Hematopoietic multipotent progenitor cell treated with erythropoietin and hydrocortisone succinate and interleukin-3 and kit ligand, for 4 days (in vitro differentiated cells): ENCODE results near the gene MPP2.
"Not testable (repeated sequence)": the region's sequence is repeated elsewhere in the genome, so short reads cannot be mapped to it uniquely, and the experiment has no call there.

Experiments used
- DNase-seq: peaks from one replicate; pipeline ENCODE4 v3.0.0-alpha.2; 2015

MPP2 gene, protein sequence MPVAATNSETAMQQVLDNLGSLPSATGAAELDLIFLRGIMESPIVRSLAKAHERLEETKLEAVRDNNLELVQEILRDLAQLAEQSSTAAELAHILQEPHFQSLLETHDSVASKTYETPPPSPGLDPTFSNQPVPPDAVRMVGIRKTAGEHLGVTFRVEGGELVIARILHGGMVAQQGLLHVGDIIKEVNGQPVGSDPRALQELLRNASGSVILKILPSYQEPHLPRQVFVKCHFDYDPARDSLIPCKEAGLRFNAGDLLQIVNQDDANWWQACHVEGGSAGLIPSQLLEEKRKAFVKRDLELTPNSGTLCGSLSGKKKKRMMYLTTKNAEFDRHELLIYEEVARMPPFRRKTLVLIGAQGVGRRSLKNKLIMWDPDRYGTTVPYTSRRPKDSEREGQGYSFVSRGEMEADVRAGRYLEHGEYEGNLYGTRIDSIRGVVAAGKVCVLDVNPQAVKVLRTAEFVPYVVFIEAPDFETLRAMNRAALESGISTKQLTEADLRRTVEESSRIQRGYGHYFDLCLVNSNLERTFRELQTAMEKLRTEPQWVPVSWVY

DNA sequence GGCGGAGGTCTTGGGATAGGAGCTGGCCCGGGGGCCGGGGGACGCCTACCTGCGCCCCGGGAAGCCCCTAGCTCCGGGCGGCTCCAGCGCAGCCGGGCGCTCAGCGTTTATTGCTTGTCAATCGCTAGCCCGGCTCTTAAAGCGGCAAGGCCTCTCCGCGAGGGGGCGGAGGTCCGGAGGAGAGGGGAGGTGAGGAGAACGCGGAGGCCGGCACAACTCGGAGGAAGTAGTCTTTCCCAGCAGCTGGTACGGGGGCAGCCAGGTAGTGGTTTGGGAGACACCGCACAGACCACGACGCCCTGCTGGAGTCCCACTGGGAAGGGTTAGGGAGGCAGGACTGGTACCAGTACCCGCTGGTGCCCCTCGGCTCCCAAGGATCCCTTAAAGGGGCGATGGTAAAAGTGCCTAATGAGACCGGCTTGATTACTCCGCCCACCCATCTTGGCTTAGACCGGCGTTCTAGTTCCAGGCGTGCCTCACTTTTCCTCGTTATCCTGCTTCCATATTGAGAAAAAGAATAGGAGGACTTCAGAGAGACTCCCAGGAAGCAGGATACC is at the start of gene MPP2:
Gene MPP2, minus strand, starts transcription at position 112 of the 557 bp plus-strand sequence. CDS start 3,076 bp downstream, outside the sequence.
- peak; percentile 80 for DNase-seq

DNA sequence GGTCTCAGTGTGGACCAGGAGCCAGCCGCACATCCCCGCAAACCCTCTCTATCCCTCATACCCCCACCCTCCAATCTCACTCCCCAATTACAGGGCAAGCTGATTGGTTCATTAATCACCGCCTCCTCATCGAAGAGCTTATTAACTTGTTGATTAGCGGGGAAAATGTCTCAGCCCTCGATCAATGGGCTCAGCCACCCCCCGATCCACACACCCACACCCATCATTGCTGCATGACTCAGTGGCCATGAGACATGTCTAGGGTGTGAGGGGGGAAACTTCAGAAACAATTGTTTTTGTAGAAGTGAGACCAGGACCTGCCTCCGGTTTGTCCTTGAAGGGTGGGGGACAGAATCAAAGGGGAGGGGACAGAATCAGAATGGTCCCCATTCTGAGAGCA is 48.9 kb upstream of the MPP2 start:
- DNase-seq, result no peak

DNA sequence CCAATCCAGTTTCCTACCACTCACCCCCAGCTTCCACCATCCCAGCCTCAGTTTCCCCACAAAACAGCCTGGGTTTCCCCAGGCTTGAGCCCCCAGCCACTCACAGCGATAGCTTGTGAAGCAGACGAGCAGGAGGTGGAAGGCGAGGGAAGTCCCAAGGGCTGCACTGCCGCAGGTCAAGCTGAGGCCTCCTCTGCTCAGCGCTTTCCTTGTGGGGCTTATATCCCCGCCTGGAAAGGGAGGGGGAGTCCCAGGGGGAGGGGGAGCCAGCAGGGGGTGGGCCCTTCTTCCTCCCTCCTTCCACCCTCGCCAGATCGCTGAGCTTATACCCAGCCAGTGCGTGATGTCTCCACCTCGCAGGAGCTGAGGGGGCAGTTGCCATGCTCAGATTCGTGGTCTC is 46.4 kb upstream of the MPP2 start, which contains the start of gene PYY:
Gene PYY, minus strand, starts transcription at position 195 of the 400 bp plus-strand sequence. CDS start 457 bp downstream, outside the sequence.
- no peak for DNase-seq

DNA sequence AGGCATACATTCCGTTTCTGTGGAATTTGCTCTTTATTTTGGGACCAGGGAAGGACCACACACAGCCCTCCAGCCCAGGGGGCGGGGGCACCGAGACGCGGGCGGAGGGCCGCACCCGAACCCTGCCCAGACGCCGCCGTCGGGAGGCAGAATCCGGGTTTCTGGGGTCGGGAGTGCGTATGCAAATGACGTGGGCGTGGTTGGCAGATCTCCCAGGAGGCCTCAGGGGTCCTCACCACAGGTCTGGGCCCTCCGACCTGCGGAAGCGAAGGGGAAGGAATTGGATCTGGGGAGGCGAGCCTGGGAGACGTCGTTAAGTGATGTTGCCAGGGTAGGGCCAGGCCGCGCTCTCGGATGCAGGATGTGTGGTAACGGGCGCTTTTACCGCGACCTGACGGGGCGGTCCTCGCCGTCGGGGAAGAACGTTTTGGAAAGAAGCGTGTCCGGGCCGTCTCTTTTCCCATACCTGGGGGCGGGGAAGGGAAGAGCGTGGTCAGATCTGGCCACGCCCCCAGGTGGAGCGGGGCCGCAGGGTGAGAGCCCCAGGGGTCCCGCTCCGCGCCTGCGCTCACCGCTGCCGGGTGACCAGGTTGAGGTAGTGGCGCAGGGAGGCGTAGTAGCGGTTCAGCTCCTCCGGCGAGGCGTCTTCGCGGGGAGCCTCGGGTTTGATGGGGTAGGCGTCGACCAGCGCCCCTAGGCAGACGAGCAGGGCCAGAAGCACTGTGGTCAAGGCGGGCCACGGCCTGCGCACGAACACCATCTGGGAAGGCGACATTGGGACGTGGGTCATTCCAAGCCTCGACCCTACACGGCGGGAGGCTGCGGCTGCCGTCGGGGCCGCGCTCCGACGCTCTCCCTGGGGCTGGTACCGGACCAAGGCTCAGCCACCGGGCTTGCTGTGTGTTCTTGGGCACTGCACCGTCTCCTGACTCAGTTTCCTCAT is 45.7 kb upstream of the MPP2 start:
- peak; percentile 28 for DNase-seq

DNA sequence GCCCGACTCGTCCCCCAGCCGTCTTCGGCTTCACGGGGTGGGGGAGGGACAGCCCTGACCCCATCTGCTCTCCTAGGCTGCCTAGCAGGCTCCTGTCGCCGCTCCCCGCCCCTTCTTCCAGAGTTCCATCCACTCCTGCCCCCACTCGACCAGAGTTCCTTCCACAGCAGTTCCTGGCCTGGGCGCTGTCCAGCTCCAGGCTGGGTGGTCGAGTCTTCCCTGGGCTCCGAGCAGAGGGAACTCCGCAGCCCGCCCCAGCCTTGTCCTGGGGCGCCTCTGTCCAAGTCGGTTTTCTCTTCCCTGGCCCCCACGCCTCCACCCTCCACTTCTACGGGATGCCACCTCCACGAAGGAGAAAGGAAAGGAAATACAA is 45.0 kb upstream of the MPP2 start:
- no peak for DNase-seq

DNA sequence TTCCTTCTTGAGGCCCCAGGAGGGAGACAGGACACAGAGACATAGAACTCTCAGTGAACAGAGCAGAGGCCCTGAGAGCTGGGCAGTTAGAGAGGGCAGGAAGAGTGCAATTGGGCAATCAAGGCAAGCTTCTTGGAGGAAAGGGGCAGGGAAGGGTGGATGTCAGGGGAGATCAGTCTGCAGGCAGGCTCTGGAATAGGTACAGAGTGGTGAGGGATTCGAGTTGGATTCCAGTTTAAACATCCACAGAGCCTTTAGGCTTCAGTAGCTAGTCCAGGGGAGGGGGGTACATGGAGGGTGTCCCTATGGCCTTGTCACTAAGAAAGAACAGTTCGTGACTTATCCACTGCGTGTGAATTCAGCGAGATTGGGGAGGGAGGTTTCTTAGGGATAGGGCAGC is 44.4 kb upstream of the MPP2 start:
- no peak for DNase-seq

DNA sequence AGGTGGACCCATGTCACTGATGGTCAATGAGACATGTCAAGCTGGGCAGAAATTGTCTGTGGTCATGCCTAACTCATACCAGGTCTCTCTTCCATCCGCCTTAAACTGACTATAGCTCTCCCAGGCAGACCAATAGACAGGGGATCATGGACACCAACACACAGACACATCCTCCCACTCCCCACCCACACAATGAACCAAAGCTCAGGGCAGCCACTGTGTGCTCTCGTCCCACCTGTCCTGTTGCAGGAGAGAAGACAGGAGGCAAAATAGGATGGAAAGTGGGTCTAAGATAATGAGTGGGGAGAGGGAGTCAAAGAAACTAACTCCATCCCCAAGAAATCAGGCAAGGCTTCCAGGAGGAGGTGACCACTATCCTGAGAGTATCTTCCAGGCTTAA is 43.2 kb upstream of the MPP2 start:
- DNase-seq, result no peak

DNA sequence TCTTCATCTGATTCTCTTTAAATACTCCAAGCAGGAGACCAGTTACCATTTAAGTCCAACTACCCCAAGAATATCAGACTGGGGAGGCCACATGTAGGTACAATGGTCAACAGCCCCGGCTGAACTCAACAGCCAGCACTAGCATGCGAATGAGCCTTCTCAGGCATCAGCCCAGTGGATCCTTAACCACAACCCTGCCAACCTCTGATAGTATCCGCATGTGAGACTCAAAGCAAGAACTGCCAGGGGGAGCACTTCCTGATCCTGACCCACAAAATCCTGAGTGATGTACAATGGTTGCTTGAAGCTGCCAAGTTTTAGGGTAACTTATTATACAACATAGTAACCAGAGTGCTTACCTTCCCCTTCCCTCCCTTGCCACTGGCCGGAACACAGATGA is 42.4 kb upstream of the MPP2 start:
- peak; percentile 76 for DNase-seq

DNA sequence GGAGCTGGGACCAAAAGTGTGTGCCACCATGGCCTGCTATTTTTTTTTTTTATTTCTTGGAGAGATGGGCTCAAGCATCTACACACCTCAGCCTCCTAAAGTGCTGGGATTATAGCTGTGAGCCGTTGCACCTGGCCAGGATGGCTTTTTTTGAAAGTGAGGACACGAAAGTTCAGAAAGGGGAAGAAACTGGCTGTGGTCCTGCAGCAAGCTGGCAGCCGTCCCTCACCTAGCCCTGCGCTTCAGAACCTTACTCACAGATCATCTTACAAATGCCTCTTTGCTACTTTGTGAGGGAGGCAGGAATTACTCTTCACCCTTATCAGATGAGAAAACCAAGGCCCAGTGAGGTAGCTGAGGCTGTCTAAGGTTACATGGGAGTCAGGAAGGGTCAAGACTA is 39.4 kb upstream of the MPP2 start:
- no peak for DNase-seq

DNA sequence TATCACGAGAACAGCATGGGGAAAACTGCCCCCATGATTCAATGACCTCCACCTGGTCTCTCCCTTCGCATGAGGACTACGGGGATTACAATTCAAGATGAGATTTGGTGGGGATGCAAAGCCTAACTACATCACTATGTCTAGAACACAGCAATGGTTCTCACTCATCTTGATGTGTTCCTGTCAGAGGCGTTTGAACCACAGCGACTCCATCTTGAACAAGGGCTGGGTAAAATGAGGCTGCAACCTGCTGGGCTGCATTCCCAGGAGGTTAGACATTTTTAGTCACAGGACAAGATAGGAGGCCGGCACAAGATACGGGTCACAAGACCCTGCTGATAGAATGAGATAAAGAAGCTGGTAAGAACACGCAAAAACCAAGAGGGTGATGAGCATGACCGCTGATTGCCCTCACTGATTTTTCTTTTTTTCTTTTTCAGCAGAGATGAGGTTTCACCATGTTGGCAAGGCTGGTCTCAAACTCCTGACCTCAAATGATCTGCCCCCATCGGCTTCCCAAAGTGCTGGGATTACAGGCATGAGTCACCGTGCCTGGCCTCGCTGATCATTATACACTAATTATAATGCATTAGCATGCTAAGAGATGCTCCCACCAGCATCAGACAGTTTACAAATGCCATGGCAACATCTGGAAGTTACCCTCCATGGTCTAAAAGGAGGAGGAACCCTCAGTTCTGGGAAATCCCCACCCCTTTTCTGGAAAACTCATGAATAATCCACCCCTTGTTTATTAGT is 37.9 kb upstream of the MPP2 start:
- DNase-seq, result no peak

DNA sequence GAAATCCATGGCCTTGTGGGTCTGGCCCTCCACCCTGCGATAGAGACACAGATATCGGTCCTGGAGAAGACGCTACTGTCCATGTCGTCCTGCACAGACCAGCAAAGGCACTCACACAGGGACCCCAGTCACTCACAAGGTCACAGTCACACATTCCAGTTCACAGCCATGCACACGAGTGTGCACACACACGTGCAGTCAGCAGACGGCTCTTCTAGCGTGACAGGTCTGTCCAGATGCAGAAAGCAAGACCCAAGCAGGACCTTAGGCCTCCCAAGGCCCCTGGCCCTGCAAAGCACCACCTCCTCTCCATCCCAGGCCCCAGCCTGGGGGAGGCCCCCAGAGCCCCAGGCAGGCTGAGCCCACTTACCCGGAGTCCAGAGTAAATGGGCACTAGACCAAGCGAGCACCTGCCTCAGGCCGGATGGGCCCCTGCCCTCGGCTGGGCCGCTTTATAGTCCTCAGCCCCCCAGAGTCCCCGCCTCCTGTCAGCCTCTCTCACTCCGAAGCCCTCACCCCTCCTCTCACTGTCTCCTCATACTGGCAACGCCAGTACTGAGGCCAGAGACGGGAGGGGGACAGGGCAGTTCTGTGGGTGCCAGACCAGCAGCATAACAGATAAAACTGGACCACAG is 34.8 kb upstream of the MPP2 start, which contains the start of gene PPY:
Gene PPY, minus strand, starts transcription at position 426 of the 635 bp plus-strand sequence. CDS start 822 bp downstream, outside the sequence.
- DNase-seq, result no peak

DNA sequence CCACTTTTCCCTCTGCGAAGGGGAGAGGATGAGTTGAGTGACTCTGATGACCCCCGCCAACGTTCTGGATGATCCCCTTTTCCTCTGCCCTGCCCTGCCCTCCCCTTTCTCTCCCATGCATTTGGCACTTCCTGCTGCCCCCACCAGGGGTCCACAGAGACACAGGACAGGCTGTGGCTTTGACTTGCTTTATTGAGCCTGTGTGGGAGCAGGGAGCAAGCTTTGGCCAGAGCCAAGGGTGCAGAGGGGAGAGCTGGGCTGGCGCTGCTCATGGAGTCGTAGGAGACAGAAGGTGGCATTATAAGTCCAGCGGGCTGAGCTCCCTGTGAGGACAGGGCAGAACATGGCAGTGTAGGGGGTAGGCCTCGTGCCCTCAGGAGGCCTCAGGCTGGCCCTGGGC is 33.3 kb upstream of the MPP2 start:
- peak; percentile 71 for DNase-seq

DNA sequence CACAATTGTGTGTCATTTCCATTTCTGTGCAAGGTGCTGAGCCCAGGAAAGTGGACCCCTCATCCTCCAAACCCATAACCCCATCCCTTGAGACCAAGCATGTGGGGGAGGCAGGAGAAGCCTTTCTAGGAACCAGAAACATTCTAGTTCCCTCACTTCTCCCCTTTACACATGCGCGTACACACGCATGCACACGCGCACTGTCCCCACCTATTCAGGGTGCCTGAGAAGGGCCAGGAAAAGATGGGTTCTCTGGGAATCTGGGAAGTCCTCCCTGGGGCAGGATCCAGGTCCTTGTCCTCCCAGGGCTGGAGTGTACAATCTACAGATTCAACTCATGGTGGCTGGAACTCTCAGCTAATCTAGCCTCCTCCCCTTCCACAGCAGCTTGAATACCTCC is 32.5 kb upstream of the MPP2 start:
- DNase-seq, result no peak

DNA sequence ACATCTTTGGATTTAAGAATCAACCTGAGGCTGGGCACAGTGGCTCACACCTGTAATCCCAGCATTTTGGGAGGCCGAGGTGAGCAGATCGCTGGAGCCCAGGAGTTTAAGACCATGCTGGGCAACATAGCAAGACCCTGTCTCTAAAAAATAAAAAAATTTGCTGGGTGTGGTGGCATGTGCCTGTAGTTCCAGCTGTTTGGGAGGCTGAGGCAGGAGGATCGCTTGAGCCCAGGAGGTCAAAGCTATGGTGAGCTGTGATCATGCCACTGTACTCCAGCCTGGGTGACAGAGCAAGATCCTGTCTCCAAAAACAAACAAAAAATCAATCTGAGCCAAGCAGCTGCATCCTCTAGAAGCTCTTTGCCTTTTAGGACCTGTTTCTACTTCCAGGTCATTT is 32.1 kb upstream of the MPP2 start:
- not testable (repeated sequence) for DNase-seq

DNA sequence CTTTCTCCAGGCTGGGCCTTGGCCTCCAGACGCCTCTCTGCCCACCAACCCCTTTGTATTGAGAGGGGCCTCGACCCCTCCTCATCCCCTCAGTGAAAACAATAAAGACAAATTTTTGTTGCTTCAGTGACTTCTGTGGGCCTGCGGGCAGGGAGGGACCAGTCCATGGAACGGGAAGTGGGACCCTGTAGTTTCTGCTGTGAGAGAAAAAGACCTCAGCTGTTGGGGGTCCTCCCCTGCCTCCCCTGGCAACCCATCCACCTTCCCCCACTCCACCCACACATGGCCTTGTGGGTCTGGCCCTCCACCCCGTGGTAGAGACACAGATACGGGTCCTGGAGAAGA is 31.5 kb upstream of the MPP2 start:
- no peak for DNase-seq

DNA sequence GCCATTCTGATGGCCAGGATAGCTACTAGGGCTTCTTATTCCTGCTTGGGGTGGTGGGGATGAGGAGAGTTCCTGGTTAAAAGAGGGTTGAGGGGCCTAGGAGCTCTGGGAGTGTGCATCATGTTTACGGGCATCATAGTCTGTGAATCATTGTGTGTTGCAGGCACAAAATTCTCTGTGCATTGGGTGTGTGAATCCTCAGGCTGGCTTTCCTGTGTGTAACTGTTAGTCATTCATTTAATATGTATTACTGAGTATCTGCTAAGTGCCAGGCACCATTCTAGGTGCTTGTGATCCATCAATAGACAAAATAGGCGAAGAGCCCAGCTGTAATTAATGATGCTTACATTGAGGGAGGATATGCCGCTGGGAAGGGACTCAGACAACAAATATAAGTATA is 29.1 kb upstream of the MPP2 start:
- DNase-seq, result no peak

DNA sequence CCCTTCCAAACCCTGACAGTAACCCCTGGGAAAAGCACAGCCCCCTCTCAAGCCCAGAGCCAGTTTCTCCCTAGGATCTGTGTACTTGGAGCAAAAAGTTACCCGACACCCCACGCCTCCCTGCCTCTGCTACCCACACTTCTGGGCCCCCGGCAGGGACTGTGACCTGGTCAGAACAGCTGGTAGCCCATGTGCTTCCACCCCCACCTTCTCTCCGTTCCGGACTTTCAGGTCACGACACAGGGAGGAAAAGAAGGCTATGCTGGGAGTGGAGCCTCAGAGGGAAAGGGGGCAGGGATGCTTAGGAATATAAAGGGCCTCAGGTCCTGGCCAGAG is 28.6 kb upstream of the MPP2 start:
- DNase-seq, result no peak

DNA sequence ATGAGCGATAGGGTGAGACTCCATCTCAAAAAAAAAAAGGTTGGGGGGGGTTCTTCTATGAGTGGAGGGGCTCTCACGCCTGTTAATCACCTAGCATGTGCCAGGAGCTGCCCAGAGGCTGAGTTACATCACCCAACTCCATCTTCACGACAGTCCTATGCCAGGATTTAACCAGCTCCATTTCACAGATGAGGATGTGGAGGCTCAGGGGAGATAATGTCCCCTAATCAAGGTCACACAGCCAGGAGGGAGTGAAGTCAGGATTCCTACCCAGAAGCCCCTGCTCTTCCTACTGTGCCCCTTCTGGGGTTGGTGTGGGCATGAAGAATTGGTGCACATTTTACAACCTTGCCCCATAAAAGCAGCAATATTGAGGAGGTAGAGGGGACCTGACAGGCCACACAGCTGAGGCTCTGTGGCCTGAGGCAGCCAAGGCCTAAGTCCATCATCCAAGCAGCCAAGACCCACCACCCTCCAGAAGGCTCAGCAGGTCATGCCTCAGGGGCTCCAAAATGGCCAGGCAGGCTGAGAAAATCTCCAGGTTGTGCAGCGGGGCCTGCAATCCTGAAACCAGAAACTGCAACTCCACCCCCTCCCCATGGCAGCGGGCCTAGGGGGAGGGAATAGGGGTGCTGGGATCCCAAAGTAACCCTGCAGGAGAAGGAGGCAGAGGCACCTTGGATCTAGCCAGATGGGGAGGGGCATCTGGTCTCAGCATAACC is 28.0 kb upstream of the MPP2 start:
- no peak for DNase-seq

DNA sequence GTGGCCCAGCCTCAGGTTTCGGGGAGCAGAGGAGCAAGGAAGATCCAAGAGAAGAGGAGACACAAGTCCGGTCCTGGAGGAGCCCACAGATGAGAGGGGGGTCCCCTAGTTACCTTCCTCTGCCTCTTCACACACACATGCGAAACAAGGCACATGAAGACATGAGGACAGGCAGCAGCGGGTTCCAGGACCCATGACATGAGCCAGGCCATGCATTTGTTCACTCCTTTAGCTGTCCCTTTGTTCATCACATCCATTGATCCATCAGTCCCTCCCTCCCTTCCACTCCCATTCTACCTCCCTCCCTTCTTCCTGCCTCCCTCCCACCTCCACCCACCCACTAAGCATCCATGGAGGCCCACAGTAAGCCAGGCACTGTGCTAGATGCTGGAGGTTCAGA is 25.6 kb upstream of the MPP2 start:
- DNase-seq, result no peak

DNA sequence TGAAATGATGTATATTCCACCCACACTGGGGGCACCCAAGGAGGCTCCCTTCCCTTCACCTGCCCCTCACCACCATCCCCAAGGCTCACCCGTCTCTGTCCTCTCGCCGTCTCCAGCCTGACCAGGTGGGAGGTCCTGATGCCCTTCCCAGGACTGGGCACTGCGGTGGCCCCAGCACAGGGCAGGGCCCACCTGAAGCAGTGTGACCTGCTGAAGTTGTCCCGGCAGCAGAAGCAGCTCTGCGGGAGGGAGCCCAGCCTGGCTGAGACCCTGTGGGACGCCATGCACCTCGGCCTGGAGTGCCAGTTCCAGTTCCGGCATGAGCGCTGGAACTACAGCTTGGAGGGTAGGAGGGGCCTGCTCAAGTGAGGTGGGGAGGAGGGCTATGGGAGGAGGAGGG is 25.0 kb upstream of the MPP2 start:
- DNase-seq, result no peak

DNA sequence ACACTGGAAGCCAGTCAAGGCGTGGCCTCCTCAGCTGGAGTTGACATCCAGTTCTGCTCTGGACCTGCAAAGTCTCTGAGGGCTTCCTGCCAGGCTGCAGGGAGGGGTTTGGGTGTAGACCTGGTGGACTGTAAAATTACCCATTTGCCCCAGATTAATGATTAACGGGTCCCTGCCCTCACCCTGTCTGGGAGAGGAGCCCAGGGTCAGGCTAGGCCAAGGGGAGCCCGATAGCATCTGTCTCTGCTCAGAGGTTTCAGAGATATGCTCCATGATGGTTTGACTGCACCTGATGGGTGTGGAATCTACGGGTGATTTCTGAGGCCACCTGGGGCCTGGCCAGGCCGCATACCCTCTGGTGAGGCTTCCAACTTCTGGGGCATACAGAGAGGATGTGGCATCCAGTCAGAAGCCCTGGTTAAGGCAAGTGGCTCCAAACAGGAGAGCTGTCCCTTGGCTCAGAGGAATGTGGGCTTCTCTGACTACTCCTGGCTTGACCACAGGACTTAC is 23.8 kb upstream of the MPP2 start:
- DNase-seq, result no peak
